HepG2 (cell line): Measurements from ENCODE around the gene ZBTB1. TPM values are rescaled to one million over a fixed set of nuclear protein-coding genes. Genes with fewer than 3 reads are reported as not detected.
A peak's percentile ranks its signal among the peaks of the same experiment; 100 is the strongest.

Experiments used
- ATAC-seq: fragments of 200-7000 bp; cut with Tn5 transposase; 3 replicates; pipeline ENCODE4 v1.9.1; 2020; ENCODE audit warnings: mild to moderate bottlenecking, moderate library complexity
- BruUV-seq: library from RNA; stranded (reverse); fragments of 400-500 nt; replicated peaks from 2 replicates; lab custom pipeline; 2021; lab: Mats Ljungman, UMichigan
- CTCF ChIA-PET: fragments of 300-600 bp; formaldehyde crosslinking; extraction: SDS; loops from one replicate; lab custom pipeline; 2021; ENCODE audit warnings: low total read pairs, inconsistent platforms, low intra/inter-chr PET ratio; lab: Yijun Ruan, JAX
- POLR2A ChIA-PET: fragments of 350-600 bp; sonication (Branson Sonifier 250); formaldehyde crosslinking; loops from one replicate; lab custom pipeline; 2020; ENCODE audit warnings: antibody characterized with exemption, inconsistent platforms; lab: Yijun Ruan, JAX
- DNase-seq: peaks from one replicate; pipeline ENCODE4 v3.0.0-alpha.2; 2015; ENCODE audit warnings: low spot score
- FAIRE-seq: peaks from 3 replicates; lab custom pipeline; 2011; peaks lifted over from hg19 to GRCh38; lab: Jason Lieb, UNC
- H2AFZ ChIP-seq: one replicate; pipeline ENCODE4 v1.6.1; 2011; ENCODE audit warnings: low read length, inconsistent platforms
- H3K27ac ChIP-seq: fragments of 300-600 bp; 3 replicates; pipeline ENCODE4 v1.8.0; 2011; ENCODE audit warnings: mixed run types, mild to moderate bottlenecking, mixed read lengths, low read length, inconsistent platforms; ENCODE audit not compliant: insufficient read depth; ENCODE audit errors: extremely low read length
- H3K27me3 ChIP-seq, 2 experiments: fragments of 200-600 bp in 1 of 2; 2 replicates in 1 of 2; 3 replicates in 1 of 2; pipeline versions ENCODE4 v1.6.0 to v1.8.0; 2011; ENCODE audit warnings: low read length in 2 of 2, mild to moderate bottlenecking in 2 of 2, moderate library complexity in 2 of 2, inconsistent platforms in 1 of 2; ENCODE audit not compliant: insufficient read depth in 2 of 2, control insufficient read depth in 1 of 2
- H3K36me3 ChIP-seq, 2 experiments: fragments of 200-600 bp in 1 of 2; replicated peaks in 1 of 2; 2 replicates in 1 of 2; 3 replicates in 1 of 2; pipeline versions ENCODE4 v1.5.1 to v1.8.0; 2011; ENCODE audit warnings: low read length in 2 of 2, inconsistent platforms in 1 of 2; ENCODE audit not compliant: insufficient read depth in 2 of 2, control insufficient read depth in 1 of 2
- H3K4me1 ChIP-seq: 2 replicates; pipeline ENCODE4 v1.5.1; 2012; ENCODE audit warnings: low read length, inconsistent platforms; ENCODE audit not compliant: insufficient read depth
- H3K4me2 ChIP-seq: 2 replicates; pipeline ENCODE4 v1.6.0; 2011; ENCODE audit warnings: low read depth, low read length, inconsistent platforms
- H3K4me3 ChIP-seq, 3 experiments: fragments of 200-600 bp in 1 of 3; sonication (generic), shearing (Covaris generic) in 1 of 3; replicated peaks in 1 of 3; 2 replicates each; pipeline ENCODE4 v1.5.1; 2011 to 2016; ENCODE audit warnings: low read length in 3 of 3, inconsistent platforms in 2 of 3, low read depth in 2 of 3, mild to moderate bottlenecking in 2 of 3, control low read depth in 1 of 3, mixed read lengths in 1 of 3; ENCODE audit not compliant: insufficient read depth in 1 of 3
- H3K79me2 ChIP-seq: one replicate; pipeline ENCODE4 v1.6.1; 2011; ENCODE audit warnings: low read length, inconsistent platforms; ENCODE audit not compliant: insufficient read depth
- H3K9ac ChIP-seq: 2 replicates; pipeline ENCODE4 v1.6.0; 2011; ENCODE audit warnings: mild to moderate bottlenecking, low read depth, low read length, inconsistent platforms; ENCODE audit not compliant: insufficient read depth
- H3K9me3 ChIP-seq: 2 replicates; pipeline ENCODE4 v1.5.1; 2012; ENCODE audit warnings: mild to moderate bottlenecking, low read length
- H4K20me1 ChIP-seq: 2 replicates; pipeline ENCODE4 v1.6.0; 2011; ENCODE audit warnings: inconsistent platforms, mild to moderate bottlenecking, low read length, moderate library complexity; ENCODE audit not compliant: insufficient read depth
- BCL6 ChIP-seq: IDR thresholded peaks from 2 replicates; pipeline ENCODE4 v1.6.1; 2016; ENCODE audit warnings: missing genetic modification reagents, missing compliant biosample characterization
- DR1 ChIP-seq: sonication (generic); formaldehyde crosslinking; IDR thresholded peaks from 2 replicates; pipeline ENCODE4 v1.8.0; 2021; ENCODE audit warnings: mild to moderate bottlenecking, missing genetic modification reagents, inconsistent platforms
- FOXJ3 ChIP-seq: sonication (generic); formaldehyde crosslinking; IDR thresholded peaks from 2 replicates; pipeline ENCODE4 v1.4.0; 2020; ENCODE audit warnings: missing genetic modification reagents, mild to moderate bottlenecking, borderline replicate concordance
- MAFK ChIP-seq, 2 experiments: IDR thresholded peaks in 1 of 2; conservative IDR thresholded peaks in 1 of 2; 2 replicates each; pipeline ENCODE4 v1.6.1; 2011; ENCODE audit warnings: improper control_type of control experiment in 2 of 2, low read length in 2 of 2
- MAX ChIP-seq: IDR thresholded peaks from 2 replicates; pipeline ENCODE4 v1.6.1; 2012; ENCODE audit warnings: inconsistent platforms
- NFYB ChIP-seq: sonication (generic); formaldehyde crosslinking; IDR thresholded peaks from 2 replicates; pipeline ENCODE4 v1.4.0; 2020; ENCODE audit warnings: missing genetic modification reagents
- PATZ1 ChIP-seq: sonication (generic); formaldehyde crosslinking; IDR thresholded peaks from 2 replicates; pipeline ENCODE4 v1.4.0; 2020; ENCODE audit warnings: missing genetic modification reagents
- PAX8 ChIP-seq: sonication (generic); formaldehyde crosslinking; IDR thresholded peaks from 2 replicates; pipeline ENCODE4 v1.8.0; 2022; ENCODE audit warnings: mild to moderate bottlenecking, missing genetic modification reagents, borderline replicate concordance
- POGZ ChIP-seq: sonication (generic); formaldehyde crosslinking; IDR thresholded peaks from 2 replicates; pipeline ENCODE4 v1.4.0; 2020; ENCODE audit warnings: mild to moderate bottlenecking, missing genetic modification reagents
- POLR2AphosphoS5 ChIP-seq: IDR thresholded peaks from 2 replicates; pipeline ENCODE4 v1.6.1; 2012; ENCODE audit warnings: low read depth, low read length
- REST ChIP-seq, 2 experiments: IDR thresholded peaks; 2 replicates each; pipeline ENCODE4 v1.6.1; 2011 to 2012; ENCODE audit warnings: low read length in 2 of 2, borderline replicate concordance in 1 of 2, low read depth in 1 of 2, mild to moderate bottlenecking in 1 of 2, moderate library complexity in 1 of 2
- RNF2 ChIP-seq: fragments of 450-650 bp; conservative IDR thresholded peaks from 2 replicates; pipeline ENCODE4 v1.6.1; 2016; ENCODE audit warnings: low read depth
- SETDB1 ChIP-seq: sonication (generic); formaldehyde crosslinking; IDR thresholded peaks from 2 replicates; pipeline ENCODE4 v1.5.1; 2020; ENCODE audit warnings: missing genetic modification reagents, mild to moderate bottlenecking, borderline replicate concordance
- SMYD3 ChIP-seq: sonication (generic); formaldehyde crosslinking; IDR thresholded peaks from 2 replicates; pipeline ENCODE4 v1.8.1; 2023; ENCODE audit warnings: mild to moderate bottlenecking, missing genetic modification reagents
- SNAPC2 ChIP-seq: sonication (generic); formaldehyde crosslinking; IDR thresholded peaks from 2 replicates; pipeline ENCODE4 v1.8.1; 2022; ENCODE audit warnings: mild to moderate bottlenecking, missing genetic modification reagents
- SOX13 ChIP-seq, 3 experiments: fragments of 450-650 bp in 1 of 3; sonication (generic) in 1 of 3; formaldehyde crosslinking in 1 of 3; IDR thresholded peaks in 2 of 3; conservative IDR thresholded peaks in 1 of 3; 2 replicates each; pipeline versions ENCODE4 v1.5.0 to v1.6.1; 2016 to 2020; ENCODE audit warnings: antibody characterized with exemption in 1 of 3, mild to moderate bottlenecking in 1 of 3, missing compliant biosample characterization in 1 of 3, missing genetic modification reagents in 1 of 3, moderate library complexity in 1 of 3
- TCF7 ChIP-seq: sonication (generic); IDR thresholded peaks from 2 replicates; pipeline ENCODE4 v1.6.1; 2016; ENCODE audit warnings: antibody characterized with exemption, low read depth
- ZNF121 ChIP-seq: sonication (generic); formaldehyde crosslinking; IDR thresholded peaks from 2 replicates; pipeline ENCODE4 v1.5.0; 2020; ENCODE audit warnings: mild to moderate bottlenecking, missing genetic modification reagents
- ZNF558 ChIP-seq: sonication (generic); formaldehyde crosslinking; IDR thresholded peaks from 2 replicates; pipeline ENCODE4 v1.9.0; 2022; ENCODE audit warnings: mild to moderate bottlenecking, missing genetic modification reagents, borderline replicate concordance
- ZNF75D ChIP-seq: sonication (generic); formaldehyde crosslinking; IDR thresholded peaks from 2 replicates; pipeline ENCODE4 v1.8.1; 2023; ENCODE audit warnings: missing genetic modification reagents, mild to moderate bottlenecking, borderline replicate concordance
- WGBS: methylation state at CpG from one replicate; pipeline ENCODE4 v1.1.6; 2017; ENCODE audit warnings: low lambda C conversion rate; 5-methylcytosine and 5-hydroxymethylcytosine counted together
- in situ Hi-C: cut with HindIII; loops from 2 replicates; pipeline ENCODE4 v1.10.0; 2017; ENCODE audit warnings: low pct_unique_long_range_greater_than_20kb; ENCODE audit not compliant: extremely low pct_ligation_motif_present
- intact Hi-C: fragments of 100-400 bp; cut with micrococcal nuclease; formaldehyde crosslinking; loops from one replicate; pipeline ENCODE4 v1.10.0; 2022; ENCODE audit not compliant: unreplicated experiment
- polyA plus RNA-seq, 8 experiments: library from polyadenylated mRNA; depleted of rRNA in 3 of 8; stranded (reverse) in 7 of 8; unstranded in 1 of 8; fragments of >200 nt; fragmentation: Illumina TruSeq in 4 of 8; extraction: Trizol in 4 of 8; gene quantifications; 2 replicates each; pipeline versions ENCODE4 v1.2.1 to v1.2.3, GENCODE V29; 2011 to 2016; ENCODE audit warnings: low read depth in 4 of 8, missing spikeins in 1 of 8, mixed read lengths in 1 of 8; ENCODE audit not compliant: insufficient read depth in 1 of 8
- total RNA-seq, 5 experiments: library from RNA; depleted of rRNA; stranded (reverse); fragments of >200 nt; fragmentation: Illumina TruSeq; extraction: Trizol; gene quantifications; 2 replicates each; pipeline ENCODE4 v1.2.3, GENCODE V29; 2016; ENCODE audit warnings: low read depth in 1 of 5

Gene ZBTB1
- total and polyA plus RNA-seq, 2 of the 13 experiments (the other 11 are each of a cell fraction or from before 2014, with no cell fraction given) = 18.8 to 22.6 TPM

- POLR2A ChIA-PET = interaction anchor here (1.7 kb wide), 1 partner anchor 121 kb away, joined by 4 read pairs; no protein-coding TSS in a partner anchor
- peaks cover 60% of the 10 kb centered on the region for H3K4me1 ChIP-seq
- in situ Hi-C loops (no loop called here), intact Hi-C loops (no loop called here)
- CTCF ChIA-PET = no interaction called here
- no peaks in the 10 kb centered on the region for H3K9me3 ChIP-seq
- peaks cover 85% of the 10 kb centered on the region for H3K79me2 ChIP-seq
- BruUV-seq = no TSS peak
- peak overlapping the region; percentile 56 for H3K4me2 ChIP-seq
- H2AFZ ChIP-seq = no peak overlapping the region
- H3K27ac ChIP-seq = no peak overlapping the region
- no peak overlapping the region for H3K9ac ChIP-seq
- 32% methylated on average over 8 of the region's 8 CpGs for WGBS
- H4K20me1 ChIP-seq = peaks cover 39% of the 10 kb centered on the region
- H3K4me3 ChIP-seq = no peak overlapping the region
- no peaks in the 10 kb centered on the region; a peak in 1 of 5 replicates for H3K27me3 ChIP-seq
- ATAC-seq (no peak), DNase-seq (peak; percentile 59), FAIRE-seq (peak; percentile 77)
- no peaks in the 10 kb centered on the region; a peak in 1 of 5 replicates for H3K36me3 ChIP-seq
- no peak for TF ChIP-seq MAFK (conservative IDR thresholded peaks at IDR 0.05 in 1 of 2, IDR thresholded peaks at IDR 0.05 in 1 of 2; ENCODE audit: low read length in 2 of 2)
- no peak for TF ChIP-seq RNF2
- no peak for TF ChIP-seq FOXJ3
- TF ChIP-seq SETDB1 = no peak
- no peak for TF ChIP-seq ZNF75D
- TF ChIP-seq SMYD3 (CRISPR knock-in tag) = no peak
- no peak for TF ChIP-seq NFYB (CRISPR knock-in tag)
- TF ChIP-seq REST (IDR thresholded peaks at IDR 0.05; ENCODE audit: borderline replicate concordance in 1 of 2, low read depth in 1 of 2, low read length in 2 of 2) = no peak
- no peak for TF ChIP-seq DR1 (CRISPR knock-in tag)
- no peak for TF ChIP-seq POLR2AphosphoS5
- no peak for TF ChIP-seq ZNF558 (CRISPR knock-in tag)
- TF ChIP-seq SOX13 (IDR thresholded peaks at IDR 0.05) = no peak
- peak in 1 of 2 experiments; percentile 54; a peak in 1 of 4 replicates for TF ChIP-seq SOX13 (CRISPR knock-in tag; conservative IDR thresholded peaks at IDR 0.05 in 1 of 2, IDR thresholded peaks at IDR 0.05 in 1 of 2)
- 0 out of 2 replicates have a peak, but pooled peaks have one; percentile 10 for TF ChIP-seq PATZ1 (CRISPR knock-in tag)
- no peak for TF ChIP-seq BCL6 (CRISPR knock-in tag)
- TF ChIP-seq TCF7 = 0 out of 2 replicates have a peak, but pooled peaks have one; percentile 18
- no peak for TF ChIP-seq POGZ (CRISPR knock-in tag)
- peak; percentile 23; the same call in 1 of the 2 replicates for TF ChIP-seq ZNF121 (CRISPR knock-in tag)
- TF ChIP-seq MAX = 0 out of 2 replicates have a peak, but pooled peaks have one; percentile 23
- no peak for TF ChIP-seq PAX8 (CRISPR knock-in tag)
- no peak for TF ChIP-seq SNAPC2 (CRISPR knock-in tag)
Observed at GRCh38 chr14:64509036-64509435, 4.5 kb downstream of the ZBTB1 start.
